ENCODE data around the gene DEXI. TPM values are rescaled to one million over a fixed set of nuclear protein-coding genes. Genes with fewer than 3 reads are reported as not detected.
A peak's percentile ranks its signal among the peaks of the same experiment; 100 is the strongest.

The DEXI gene
- 37.2 TPM for total RNA-seq

DNA sequence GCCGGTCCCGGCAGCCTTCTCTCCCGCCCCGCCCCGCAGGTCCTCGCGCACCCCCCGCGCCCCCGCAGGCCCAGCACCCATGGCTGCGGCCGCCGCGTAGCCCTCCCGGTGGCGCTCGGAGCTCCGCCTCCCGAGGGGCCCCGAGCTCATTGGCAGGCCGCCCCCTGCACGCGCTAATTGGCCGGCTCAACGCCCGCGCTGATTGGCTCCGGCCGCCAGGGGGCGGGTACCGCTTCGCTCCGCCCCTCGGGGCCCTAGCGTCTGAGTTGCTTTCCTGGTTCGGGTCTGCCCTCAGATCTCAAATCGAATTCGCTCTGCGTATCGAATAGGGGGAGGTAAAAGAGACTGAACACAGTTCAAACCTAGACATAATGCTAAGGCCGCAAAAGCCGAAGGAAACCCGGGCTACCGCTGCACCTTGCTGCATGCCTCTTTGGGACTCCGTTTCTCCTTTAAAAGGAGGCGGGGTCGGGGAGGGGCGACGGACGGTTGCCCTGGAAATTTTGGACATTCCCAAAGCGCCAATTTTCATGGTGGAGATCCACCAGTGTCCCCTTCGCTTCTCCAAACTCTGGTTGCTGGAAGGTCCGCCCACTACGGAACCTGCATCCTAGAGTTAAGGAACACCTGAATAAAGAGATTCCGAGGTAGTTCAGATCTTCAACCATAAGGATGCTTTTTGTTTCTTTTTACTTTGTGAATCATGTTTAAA, at the start of gene DEXI:
Gene DEXI, minus strand, starts transcription at position 117 of the 712 bp plus-strand sequence. CDS start 463 bp downstream, outside the sequence.
- peak; percentile 82 to 93 (median 88) for DNase-seq (ENCODE audit: low read depth in 2 of 3, low spot score in 2 of 3)

DNA sequence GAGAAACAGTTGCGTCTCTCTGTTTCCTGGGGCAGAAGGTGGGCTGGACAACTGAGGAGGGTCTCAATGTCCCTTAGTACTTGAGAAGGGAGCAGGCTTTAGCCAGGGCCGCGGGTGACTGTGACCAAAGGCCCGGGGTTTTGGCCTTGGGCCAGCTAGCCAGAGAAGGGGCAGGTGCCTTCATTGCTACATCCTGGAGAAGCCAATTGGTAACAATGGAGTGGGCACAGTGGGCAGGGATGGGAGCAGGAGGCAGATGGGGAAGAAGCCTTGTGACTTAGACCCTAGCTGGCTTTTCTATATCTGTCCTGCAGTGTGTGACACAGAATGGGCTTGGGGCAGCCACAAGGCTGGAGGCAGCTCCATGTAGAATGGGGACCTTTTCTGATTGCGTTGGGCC, 48.1 kb upstream of the DEXI start:
- no peak for DNase-seq (ENCODE audit: low read depth in 2 of 3, low spot score in 2 of 3)

DNA sequence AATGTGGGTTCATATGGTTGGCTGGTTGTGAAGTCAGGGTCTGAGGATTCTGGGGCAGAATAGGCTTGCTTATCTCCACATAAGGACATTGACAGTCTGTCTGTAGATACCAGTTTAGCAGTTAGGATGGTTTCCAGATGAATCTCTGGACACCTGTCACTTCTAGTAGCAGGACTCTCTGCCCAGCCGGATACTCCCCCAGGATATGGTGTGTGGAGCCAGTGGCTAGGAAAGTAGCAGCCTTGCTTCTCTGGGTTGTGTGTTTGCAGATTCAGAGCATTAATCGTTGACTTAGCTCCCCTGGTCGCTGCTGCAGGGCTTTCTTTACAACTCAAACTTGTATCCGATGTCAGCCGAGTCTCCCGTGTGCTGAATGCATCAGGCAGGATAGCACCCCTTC, 47.3 kb upstream of the DEXI start:
- DNase-seq (ENCODE audit: low read depth in 2 of 3, low spot score in 2 of 3), result no peak

- DNase-seq (ENCODE audit: low read depth in 2 of 3, low spot score in 2 of 3), result no peak
Measured at GRCh38 chr16:10988879-10989278, 46.6 kb upstream of the DEXI start.

- no peak for DNase-seq (ENCODE audit: low read depth in 2 of 3, low spot score in 2 of 3)
Measured at GRCh38 chr16:10988164-10988803, 46.0 kb upstream of the DEXI start.

- DNase-seq (ENCODE audit: low read depth in 2 of 3, low spot score in 2 of 3), result peak in 1 of 3 donors; percentile 19
Measured at GRCh38 chr16:10987361-10988163, 45.3 kb upstream of the DEXI start.

DNA sequence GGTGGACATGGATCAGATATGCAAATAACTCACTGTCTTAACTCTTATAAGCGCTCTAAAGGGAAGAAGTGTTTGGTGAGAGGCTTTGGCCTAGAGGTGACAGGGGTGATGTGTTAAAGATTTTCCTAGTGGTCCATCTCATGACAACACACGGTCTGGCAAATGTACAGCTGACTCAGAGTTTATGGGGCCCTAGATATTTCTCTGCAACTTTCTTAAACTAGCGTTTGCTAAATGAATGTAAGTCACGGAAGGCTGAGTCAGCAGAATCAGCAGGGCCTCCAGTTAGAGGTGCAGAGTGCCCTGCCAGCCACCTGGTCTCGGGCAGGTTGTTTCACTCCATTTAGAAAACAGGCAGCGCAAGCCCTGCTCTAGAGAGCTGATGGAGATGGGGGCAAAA, 42.2 kb upstream of the DEXI start:
- DNase-seq (ENCODE audit: low read depth in 2 of 3, low spot score in 2 of 3), result no peak

DNA sequence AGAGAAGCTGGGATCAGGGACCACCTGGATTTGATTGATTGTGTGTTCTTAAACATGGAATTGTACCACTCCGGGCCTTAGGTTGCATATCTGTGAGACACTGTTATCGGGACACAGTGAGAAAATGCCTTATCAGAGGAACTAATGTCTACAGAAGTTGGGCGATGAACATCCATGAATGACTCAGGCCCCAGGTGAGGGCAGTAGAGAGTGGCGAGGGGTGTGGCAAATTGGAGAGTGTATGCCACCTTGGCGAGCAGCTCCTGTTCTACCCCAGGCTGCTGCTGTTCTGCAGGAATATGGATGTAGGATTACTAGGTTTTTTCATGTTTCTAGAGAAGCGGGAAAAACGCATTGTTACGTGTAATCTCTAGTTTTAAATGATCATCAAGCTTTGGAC, 40.9 kb upstream of the DEXI start:
- no peak for DNase-seq (ENCODE audit: low read depth in 2 of 3, low spot score in 2 of 3)

DNA sequence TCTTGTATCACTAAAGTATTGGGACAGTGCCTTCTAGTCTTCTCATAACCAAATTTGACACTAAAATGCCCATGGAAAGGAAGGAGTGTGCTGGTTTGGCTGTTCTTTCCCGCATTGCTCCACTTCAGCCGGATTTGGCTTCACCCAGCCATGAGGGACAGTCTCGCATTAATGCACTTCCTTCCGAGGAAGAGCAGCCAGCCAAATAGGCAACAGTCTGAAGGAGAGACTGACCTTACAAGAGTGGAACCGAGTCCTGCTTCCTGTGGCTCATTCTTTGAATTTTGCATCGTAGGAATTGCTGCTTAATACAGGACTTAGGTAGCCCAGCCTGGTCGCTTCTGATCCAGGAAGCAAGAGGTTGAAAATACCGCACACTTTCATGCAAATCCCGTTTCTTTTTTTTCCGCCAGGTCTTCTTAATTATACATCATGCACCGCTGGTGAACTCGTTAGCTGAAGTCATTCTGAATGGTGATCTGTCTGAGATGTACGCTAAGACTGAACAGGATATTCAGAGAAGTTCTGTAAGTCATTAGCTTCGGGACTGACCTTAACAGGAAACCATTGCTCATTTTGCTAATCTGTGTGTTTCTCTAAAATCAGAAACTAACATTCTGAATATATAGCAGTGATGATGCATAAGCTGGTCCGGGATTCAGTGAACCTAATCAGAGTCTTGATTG, 40.3 kb upstream of the DEXI start:
- no peak for DNase-seq (ENCODE audit: low read depth in 2 of 3, low spot score in 2 of 3)

GRCh38 chr16:10981697-10982216, 39.5 kb upstream of the DEXI start:
- DNase-seq (ENCODE audit: low read depth in 2 of 3, low spot score in 2 of 3), result peak in 1 of 3 donors; percentile 39

- no peak for DNase-seq (ENCODE audit: low read depth in 2 of 3, low spot score in 2 of 3)
Measured at GRCh38 chr16:10980813-10981212, 38.5 kb upstream of the DEXI start.

- peak in 1 of 3 donors; percentile 10 for DNase-seq (ENCODE audit: low read depth in 2 of 3, low spot score in 2 of 3)
Measured at GRCh38 chr16:10979717-10980601, 37.7 kb upstream of the DEXI start.

DNA sequence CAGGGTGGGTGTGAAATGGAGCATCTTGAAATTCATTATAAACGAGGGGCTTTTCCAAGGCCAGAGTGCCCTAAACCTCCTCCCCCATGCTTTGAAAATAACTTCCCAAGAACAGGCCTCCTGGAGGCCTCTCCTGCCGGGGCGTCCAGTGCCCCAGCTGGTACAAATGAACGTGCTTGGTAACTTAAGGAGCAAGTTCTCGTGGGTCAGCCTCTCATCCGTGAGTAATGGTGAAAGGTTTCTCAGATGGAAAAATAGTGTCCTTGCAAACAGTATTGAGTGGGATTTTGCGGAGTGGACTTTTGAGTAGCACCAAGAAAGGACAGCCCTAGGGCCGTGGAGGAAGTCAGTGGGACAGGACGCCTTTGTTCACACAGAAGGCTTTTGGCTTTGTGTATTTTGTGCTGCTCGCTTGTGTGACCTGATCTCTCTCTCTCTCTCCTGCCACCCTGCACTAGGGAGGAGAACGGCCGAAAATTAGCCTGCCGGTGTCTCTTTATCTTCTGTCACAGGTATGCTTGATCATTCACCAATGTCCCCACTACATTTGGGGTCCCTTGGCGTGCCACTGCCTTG, 36.7 kb upstream of the DEXI start:
- DNase-seq (ENCODE audit: low read depth in 2 of 3, low spot score in 2 of 3), result no peak

DNA sequence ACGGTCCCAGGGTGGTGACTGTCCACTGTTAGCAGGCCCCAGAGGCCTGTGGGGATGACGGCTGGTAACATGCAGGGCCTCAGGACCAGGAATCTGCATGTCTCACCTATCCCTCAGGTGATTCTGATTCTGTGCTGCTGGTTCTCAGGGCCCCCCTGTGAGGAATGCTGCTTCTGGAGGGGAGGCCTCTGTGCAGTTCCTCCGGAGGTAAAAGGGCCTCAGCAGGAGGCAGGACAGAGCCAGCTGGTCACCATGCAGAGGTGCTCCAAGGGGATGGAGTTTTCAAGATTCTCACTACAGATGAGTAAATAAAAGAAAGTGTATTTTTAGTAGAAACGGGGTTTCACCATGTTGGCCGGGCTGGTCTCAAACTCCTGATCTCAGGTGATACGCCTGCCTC, 35.9 kb upstream of the DEXI start:
- no peak for DNase-seq (ENCODE audit: low read depth in 2 of 3, low spot score in 2 of 3)

GRCh38 chr16:10976634-10977033, 34.4 kb upstream of the DEXI start:
- DNase-seq (ENCODE audit: low read depth in 2 of 3, low spot score in 2 of 3), result no peak

- DNase-seq (ENCODE audit: low read depth in 2 of 3, low spot score in 2 of 3), result no peak
Measured at GRCh38 chr16:10972819-10973464, 30.7 kb upstream of the DEXI start.

GRCh38 chr16:10972108-10972818, 30.0 kb upstream of the DEXI start:
- no peak for DNase-seq (ENCODE audit: low read depth in 2 of 3, low spot score in 2 of 3)

- DNase-seq (ENCODE audit: low read depth in 2 of 3, low spot score in 2 of 3), result peak in 1 of 3 donors; percentile 62
Measured at GRCh38 chr16:10971560-10971961, 29.3 kb upstream of the DEXI start.

Data from hematopoietic multipotent progenitor cell (in vitro differentiated cells).